NCI-H1694 treated with DMSO at 0.1 percent for 48 hours (cell line): Measurements from ENCODE around the gene SYAP1.
A peak's percentile ranks its signal among the peaks of the same experiment; 100 is the strongest.
"Not testable (repeated sequence)": the region's sequence is repeated elsewhere in the genome, so short reads cannot be mapped to it uniquely, and the experiment has no call there.

ENCODE experiments used
- DNase-seq: peaks from one replicate; lab custom pipeline; 2025; lab: John Stamatoyannopoulos, UW

The SYAP1 gene

GRCh38 chrX:16783452-16783851 is 64.0 kb downstream of the SYAP1 start:
- no peak for DNase-seq

- DNase-seq, result not testable (repeated sequence)
Measured at GRCh38 chrX:16784440-16784839, 65.0 kb downstream of the SYAP1 start.

- DNase-seq, result no peak
Measured at GRCh38 chrX:16785247-16786138, 66.1 kb downstream of the SYAP1 start.

- DNase-seq, result peak; percentile 87
Measured at GRCh38 chrX:16786139-16786790, 66.9 kb downstream of the SYAP1 start, which contains the start of gene TXLNG. TXLNG (plus strand) TSS chrX:16786466; CDS start chrX:16786488, 22 bp downstream.

- DNase-seq, result no peak
Measured at GRCh38 chrX:16786791-16787735, 67.7 kb downstream of the SYAP1 start.

- DNase-seq, result no peak
Measured at GRCh38 chrX:16788477-16788876, 69.1 kb downstream of the SYAP1 start.

GRCh38 chrX:16796298-16796697 is 76.9 kb downstream of the SYAP1 start:
- no peak for DNase-seq

DNA sequence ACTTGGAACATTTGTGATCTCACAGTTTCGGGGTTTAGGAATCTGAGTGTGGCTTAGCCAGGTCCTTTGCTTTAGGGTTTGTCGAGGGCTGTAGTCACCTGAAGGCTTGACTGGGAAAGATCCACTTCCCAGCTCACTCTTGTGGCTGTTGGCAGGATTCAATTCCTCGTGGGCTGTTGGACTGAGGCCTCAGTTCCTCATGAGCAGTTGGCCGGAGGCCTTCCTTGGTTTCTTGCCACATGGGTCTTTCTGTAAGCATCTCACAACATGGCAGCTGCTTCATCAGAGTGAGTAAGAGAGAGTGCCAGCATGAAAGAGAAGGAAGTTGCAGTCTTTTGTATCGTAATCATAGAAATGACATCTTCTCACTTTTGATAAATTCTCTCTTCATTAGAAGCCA is 77.9 kb downstream of the SYAP1 start:
- DNase-seq, result no peak

GRCh38 chrX:16797841-16798240 is 78.4 kb downstream of the SYAP1 start:
- no peak for DNase-seq

- DNase-seq, result no peak
Measured at GRCh38 chrX:16804923-16805464, 85.6 kb downstream of the SYAP1 start.

DNA sequence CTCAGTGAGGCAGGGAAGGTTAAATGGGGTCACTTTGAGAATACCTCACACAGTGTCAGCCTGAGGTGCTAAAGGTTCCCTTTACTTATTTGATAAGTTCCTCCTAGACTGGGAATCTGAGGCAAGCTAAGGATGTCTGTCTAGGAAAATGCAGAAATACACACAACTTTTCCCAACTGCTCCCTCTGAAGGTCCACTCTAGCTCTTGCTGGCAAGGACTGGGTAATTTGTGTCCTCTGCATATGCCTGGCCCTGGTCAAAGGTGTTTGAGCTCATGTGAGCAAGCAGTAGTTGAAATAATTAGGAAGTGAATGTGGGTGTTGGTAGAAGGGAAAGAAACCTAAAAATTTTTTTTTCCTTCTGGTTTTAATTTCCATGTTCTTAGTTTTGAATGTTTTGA is 88.1 kb downstream of the SYAP1 start:
- DNase-seq, result no peak

GRCh38 chrX:16807976-16808542 is 88.6 kb downstream of the SYAP1 start:
- DNase-seq, result no peak

GRCh38 chrX:16814597-16814996 is 95.2 kb downstream of the SYAP1 start:
- no peak for DNase-seq
